Stimulated activated CD8-positive, alpha-beta memory T cell treated with anti-CD3 and anti-CD28 coated beads, Interleukin-2, amount 100 ng/mL, for 48 hours (primary cell): ENCODE results near the gene EPYC.

ENCODE experiments used
- DNase-seq, 2 donors: peaks; one replicate each; pipeline ENCODE4 v3.0.0-alpha.2; 2020; ENCODE audit warnings: low read depth in 2 of 2

Gene EPYC

GRCh38 chr12:91004872-91005271 is at the start of gene EPYC:
Gene EPYC (minus strand): TSS chr12:91004972. CDS start chr12:91002565, 2,407 bp downstream.
- DNase-seq, result no peak

GRCh38 chr12:91053951-91054715 is 49.4 kb upstream of the EPYC start:
- DNase-seq, result no peak

- no peak for DNase-seq
These were observed 47.3 kb upstream of the EPYC start for GRCh38 chr12:91052026-91052425.

GRCh38 chr12:91044586-91044985 is 39.8 kb upstream of the EPYC start:
- DNase-seq, result no peak

GRCh38 chr12:91043408-91043807 is 38.6 kb upstream of the EPYC start:
- DNase-seq, result no peak

GRCh38 chr12:91040096-91040755 is 35.5 kb upstream of the EPYC start:
- no peak for DNase-seq

GRCh38 chr12:91037276-91037675 is 32.5 kb upstream of the EPYC start:
- no peak for DNase-seq

GRCh38 chr12:91033251-91033650 is 28.5 kb upstream of the EPYC start:
- no peak for DNase-seq

GRCh38 chr12:91023326-91024004 is 18.7 kb upstream of the EPYC start:
- no peak for DNase-seq

GRCh38 chr12:91021076-91021475 is 16.3 kb upstream of the EPYC start:
- DNase-seq, result no peak

- DNase-seq, result no peak
These were observed 14.7 kb upstream of the EPYC start for GRCh38 chr12:91019455-91019854.

- no peak for DNase-seq
These were observed 12.9 kb upstream of the EPYC start for GRCh38 chr12:91017511-91018263.

- no peak for DNase-seq
These were observed 12.3 kb upstream of the EPYC start for GRCh38 chr12:91017043-91017442.

GRCh38 chr12:91009319-91009950 is 4.7 kb upstream of the EPYC start:
- DNase-seq, result no peak

GRCh38 chr12:91007531-91008290 is 2.9 kb upstream of the EPYC start:
- no peak for DNase-seq

GRCh38 chr12:91003737-91004136 is 1.0 kb downstream of the EPYC start:
- DNase-seq, result no peak

- no peak for DNase-seq
These were observed 3.5 kb downstream of the EPYC start for GRCh38 chr12:91001306-91001705.

- no peak for DNase-seq
These were observed 4.8 kb downstream of the EPYC start for GRCh38 chr12:90999966-91000365.

GRCh38 chr12:90999527-90999926 is 5.2 kb downstream of the EPYC start:
- DNase-seq, result no peak

GRCh38 chr12:90995010-90995409 is 9.8 kb downstream of the EPYC start:
- DNase-seq, result no peak

- no peak for DNase-seq
These were observed 12.8 kb downstream of the EPYC start for GRCh38 chr12:90991952-90992465.
